ENCODE results near the gene ZFPM1.

GRCh38 chr16:88467541-88467944 lies 14.5 kb downstream of the ZFPM1 start:
- TF ChIP-seq YY1 (IDR thresholded peaks at IDR 0.05; ENCODE audit: insufficient read depth, insufficient read length): no peak
- TF ChIP-seq SUZ12 (IDR thresholded peaks at IDR 0.05; ENCODE audit: extremely low read depth, insufficient read depth, insufficient read length): no peak
- TF ChIP-seq ZNF274 (IDR thresholded peaks at IDR 0.05; ENCODE audit: low read depth, low read length): no peak
